Measurements from ENCODE around the gene CEND1.

Gene CEND1

DNA sequence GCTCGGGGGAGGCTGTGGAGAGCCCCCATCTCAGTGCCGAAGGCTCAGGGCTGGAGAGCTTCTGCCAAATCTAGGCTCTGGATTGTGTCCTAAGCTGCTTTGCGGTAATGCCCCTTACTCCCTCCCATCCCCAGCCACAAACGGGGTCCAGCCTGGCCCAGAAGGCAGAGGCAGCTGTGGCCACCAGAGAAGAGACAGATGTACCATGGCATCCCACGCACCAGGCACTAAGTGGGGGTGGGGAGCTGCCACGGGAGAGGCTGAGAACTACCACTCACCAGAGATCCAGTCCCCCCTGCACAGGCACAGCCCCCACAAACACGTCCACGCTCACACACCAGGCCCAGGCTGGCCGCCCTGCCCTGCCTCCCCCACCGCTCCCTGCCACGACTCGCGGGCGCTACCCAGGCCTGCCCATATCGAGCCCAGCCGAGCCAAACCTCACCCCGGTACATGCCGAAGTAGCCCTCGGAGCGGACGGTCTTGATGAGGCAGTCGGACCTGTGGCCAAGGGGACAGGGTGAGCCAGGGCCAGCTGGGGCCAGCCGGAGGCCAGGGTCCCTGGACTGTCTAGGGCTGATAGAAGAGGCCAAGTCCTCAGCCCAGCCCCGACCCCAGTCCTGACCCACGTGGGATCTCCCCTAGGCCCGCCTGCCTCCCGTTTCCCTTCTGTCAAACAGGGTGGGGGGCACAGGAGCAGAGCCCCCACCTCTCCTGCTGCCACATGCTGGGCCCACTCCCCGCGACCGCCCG is 4.3 kb upstream of the CEND1 start:
- POLR2A ChIA-PET: no interaction called here
- CTCF ChIA-PET: no interaction called here
- TF ChIP-seq, protein P1, sequence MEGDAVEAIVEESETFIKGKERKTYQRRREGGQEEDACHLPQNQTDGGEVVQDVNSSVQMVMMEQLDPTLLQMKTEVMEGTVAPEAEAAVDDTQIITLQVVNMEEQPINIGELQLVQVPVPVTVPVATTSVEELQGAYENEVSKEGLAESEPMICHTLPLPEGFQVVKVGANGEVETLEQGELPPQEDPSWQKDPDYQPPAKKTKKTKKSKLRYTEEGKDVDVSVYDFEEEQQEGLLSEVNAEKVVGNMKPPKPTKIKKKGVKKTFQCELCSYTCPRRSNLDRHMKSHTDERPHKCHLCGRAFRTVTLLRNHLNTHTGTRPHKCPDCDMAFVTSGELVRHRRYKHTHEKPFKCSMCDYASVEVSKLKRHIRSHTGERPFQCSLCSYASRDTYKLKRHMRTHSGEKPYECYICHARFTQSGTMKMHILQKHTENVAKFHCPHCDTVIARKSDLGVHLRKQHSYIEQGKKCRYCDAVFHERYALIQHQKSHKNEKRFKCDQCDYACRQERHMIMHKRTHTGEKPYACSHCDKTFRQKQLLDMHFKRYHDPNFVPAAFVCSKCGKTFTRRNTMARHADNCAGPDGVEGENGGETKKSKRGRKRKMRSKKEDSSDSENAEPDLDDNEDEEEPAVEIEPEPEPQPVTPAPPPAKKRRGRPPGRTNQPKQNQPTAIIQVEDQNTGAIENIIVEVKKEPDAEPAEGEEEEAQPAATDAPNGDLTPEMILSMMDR (IDR thresholded peaks at IDR 0.05; ENCODE audit: control extremely low read depth, extremely low read depth, low read depth, missing control alignments): no peak
- no peak for DNase-seq (ENCODE audit: extremely low spot score)

DNA sequence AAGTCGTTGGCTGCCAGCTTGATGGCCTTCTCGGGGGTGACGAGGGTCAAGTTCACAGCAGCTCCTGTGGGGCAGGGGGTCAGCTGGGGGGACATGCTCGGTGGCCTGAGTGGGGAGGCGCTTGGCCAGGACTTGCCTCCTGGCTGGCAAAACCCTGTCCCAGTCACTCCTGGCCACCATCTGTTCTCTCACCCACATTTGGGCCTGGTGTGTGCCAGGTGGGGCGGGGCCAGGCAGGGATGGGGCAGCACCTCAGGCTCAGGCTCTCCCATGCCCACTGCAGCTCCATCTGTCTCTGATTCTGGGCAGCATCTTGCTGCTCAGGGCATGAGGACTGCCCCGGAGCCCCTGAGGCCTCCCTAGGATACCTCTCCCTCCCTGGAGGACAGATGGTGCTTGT is 3.7 kb upstream of the CEND1 start:
- ChIA-PET CTCF (no interaction called here), POLR2A (no interaction called here)
- no peak for DNase-seq (ENCODE audit: extremely low spot score)
- TF ChIP-seq, protein P1 (IDR thresholded peaks at IDR 0.05; ENCODE audit: control extremely low read depth, extremely low read depth, low read depth, missing control alignments): no peak

DNA sequence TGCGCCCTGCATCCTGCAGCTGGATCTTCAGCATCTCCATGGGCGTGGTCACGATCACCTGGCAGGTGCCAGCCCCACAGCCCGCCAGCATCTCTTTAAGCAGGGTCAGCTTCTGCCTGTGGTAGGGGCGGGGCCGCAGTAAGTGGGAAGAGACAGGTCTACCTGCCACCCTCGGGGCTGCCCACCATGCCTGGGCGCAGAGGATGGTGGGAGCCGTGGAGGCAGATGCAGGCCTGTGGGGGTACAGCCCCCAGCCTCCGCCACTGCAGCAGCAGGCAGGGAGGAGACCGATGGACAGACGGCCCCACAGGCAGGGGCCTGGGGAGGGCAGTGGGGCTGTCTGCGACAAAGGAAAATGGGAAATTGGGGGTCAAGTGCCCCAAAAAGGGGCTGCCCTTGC is 3.0 kb upstream of the CEND1 start:
- TF ChIP-seq, protein P1 (IDR thresholded peaks at IDR 0.05; ENCODE audit: control extremely low read depth, extremely low read depth, low read depth, missing control alignments): no peak
- no peak for DNase-seq (ENCODE audit: extremely low spot score)
- ChIA-PET POLR2A (no interaction called here), CTCF (no interaction called here)

DNA sequence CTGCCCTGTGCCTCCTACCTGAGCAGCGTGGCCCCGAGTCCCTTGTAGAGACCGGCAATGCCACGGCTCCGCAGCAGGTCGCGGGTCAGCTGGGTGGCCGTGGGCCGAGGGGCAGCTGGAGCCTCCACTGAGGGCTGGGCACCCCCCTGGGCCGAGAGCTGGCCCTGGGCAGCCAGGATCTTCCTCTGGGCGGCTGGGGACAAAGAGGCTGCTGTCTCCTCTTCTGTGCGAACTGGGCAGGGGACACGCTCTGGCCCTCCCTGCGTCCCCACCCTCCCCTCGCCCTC is 2.6 kb upstream of the CEND1 start:
- TF ChIP-seq, protein P1 (IDR thresholded peaks at IDR 0.05; ENCODE audit: control extremely low read depth, extremely low read depth, low read depth, missing control alignments): no peak
- ChIA-PET POLR2A (no interaction called here), CTCF (interaction anchor here (1.1 kb wide), 1 partner anchor 64 kb away, joined by 3 read pairs; no protein-coding TSS in a partner anchor)
- no peak for DNase-seq (ENCODE audit: extremely low spot score)

DNA sequence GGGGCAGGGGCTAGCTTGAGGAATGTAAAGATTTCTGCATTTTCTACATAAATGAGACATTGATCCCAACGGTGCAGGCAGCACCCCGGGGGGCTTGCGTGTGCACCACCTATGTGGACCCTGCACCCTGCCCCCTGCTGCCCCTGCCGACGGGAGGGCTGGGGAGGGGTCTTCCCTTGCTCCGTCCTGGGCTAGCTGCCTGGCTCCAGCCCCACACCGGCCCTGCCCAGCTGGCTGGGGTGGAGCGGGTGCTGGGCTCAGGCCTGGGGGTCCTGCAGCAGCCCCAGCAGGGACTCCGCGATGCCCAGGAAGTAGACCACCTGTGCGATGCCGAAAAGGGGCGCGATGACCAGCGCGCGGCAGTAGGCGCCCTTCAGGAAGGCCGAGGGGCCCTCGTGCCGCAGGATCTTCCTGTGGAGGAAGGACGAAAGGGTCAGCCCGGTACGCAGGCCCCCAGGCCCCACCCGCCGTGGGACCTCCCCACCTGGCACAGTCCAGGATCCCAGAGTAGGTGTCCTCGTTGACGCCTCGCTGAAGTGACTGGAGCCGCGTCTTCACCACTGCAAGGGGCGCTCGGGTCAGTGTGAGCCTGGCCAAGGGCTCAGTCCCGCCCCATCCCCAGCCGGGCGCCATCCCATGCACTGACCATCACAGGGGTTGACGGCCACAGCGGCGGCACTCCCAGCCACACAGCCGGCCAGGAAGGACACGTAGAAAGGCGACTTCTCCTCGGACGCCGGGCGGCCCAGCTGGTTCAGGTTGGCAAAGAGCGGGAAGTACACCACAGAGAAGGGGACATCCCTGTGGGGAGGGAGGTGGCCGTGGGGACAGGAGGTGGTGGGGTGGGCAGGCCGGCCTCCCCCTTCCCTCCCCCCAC is 2.0 kb upstream of the CEND1 start:
- TF ChIP-seq, protein P1 (IDR thresholded peaks at IDR 0.05; ENCODE audit: control extremely low read depth, extremely low read depth, low read depth, missing control alignments): no peak
- ChIA-PET CTCF (interaction anchor here (1.1 to 2.5 kb wide), 2 partner anchors 14 to 64 kb away, joined by 3 to 10 read pairs; partner anchors contain the start of gene GATD1), POLR2A (interaction anchor here (0.5 kb wide), 1 partner anchor 35 kb away, joined by 5 read pairs; no protein-coding TSS in a partner anchor)
- DNase-seq (ENCODE audit: extremely low spot score): no peak

DNA sequence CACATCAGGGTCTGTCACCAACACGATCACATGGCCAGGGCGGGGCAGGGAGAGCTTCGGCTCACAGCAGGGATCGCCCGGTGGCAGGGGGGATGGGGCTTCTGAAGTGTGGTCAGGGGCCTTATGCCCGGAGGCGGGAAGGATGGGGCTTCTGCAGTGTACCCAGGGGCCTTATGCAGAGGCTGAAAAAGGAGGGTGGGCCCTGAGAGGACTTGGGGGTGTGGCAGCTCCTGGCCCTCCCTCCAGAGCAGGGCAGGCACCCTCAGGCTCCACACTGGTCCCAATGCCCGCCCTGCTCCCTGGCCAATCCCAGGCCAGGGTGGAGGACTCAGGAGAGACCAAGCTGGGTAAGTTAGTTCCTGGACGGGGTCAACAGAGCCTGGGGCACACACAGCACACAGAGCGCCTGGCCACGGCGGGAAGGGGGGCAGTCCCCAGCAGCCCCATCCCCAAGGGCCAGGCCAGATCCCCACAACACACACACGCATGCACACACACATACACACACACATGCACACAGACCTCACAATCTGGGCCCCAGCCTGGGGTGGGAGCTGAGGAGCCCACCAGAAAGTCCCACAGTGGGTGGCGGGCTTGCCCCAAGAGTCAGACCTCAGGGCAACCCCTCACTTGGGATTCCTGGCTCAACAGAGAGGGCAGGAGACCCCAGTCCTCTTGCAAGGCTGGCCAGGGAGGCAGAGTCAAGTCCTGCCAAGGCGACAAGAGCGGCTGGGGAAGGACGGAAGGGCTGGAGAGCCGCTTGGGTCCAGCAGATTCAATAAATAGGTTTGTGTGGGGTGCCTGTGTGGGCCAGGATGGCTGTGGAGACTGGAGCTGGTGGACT is 1.1 kb upstream of the CEND1 start:
- ChIA-PET POLR2A (no interaction called here), CTCF (interaction anchor here (2.5 kb wide), 1 partner anchor 13 kb away, joined by 10 read pairs; the partner anchor contains the start of gene GATD1)
- TF ChIP-seq, protein P1 (IDR thresholded peaks at IDR 0.05; ENCODE audit: control extremely low read depth, extremely low read depth, low read depth, missing control alignments): no peak
- no peak for DNase-seq (ENCODE audit: extremely low spot score)

Data from GM10248 (cell line).